Measurements from ENCODE around the gene DCAF6.

The DCAF6 gene

DNA sequence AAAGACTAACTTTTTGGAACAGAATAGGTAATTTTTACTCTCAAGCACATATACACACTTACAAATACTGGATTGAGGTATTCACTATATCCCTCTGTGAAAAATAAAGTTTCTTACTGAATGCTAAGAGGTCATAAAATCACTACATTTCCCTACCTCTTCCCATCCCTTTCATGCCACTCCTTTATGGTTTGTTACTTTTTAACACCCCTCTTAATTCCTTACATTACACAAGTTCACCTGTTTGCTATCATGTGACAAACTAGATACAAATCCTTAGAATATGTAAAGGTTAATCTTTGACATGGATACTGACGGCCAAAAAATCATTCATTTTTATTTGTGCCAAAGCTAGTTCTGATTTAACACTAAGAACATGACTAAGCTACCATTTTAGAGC is 6.8 kb upstream of the DCAF6 start:
- H3K79me2 ChIP-seq (ENCODE audit: insufficient read depth, low read length), result peaks cover 45% of the 10 kb centered on the region
- H3F3A ChIP-seq (ENCODE audit: insufficient read depth, low read length), result no peaks in the 10 kb centered on the region
- H3K9me3 ChIP-seq (ENCODE audit: low read length), result no peaks in the 10 kb centered on the region
- H3K27ac ChIP-seq (ENCODE audit: low read depth, low read length, poor library complexity, severe bottlenecking), result no peak overlapping the region
- H4K20me1 ChIP-seq (ENCODE audit: insufficient read depth, low read length), result no peaks in the 10 kb centered on the region
- peaks cover 33% of the 10 kb centered on the region for H3K4me1 ChIP-seq (ENCODE audit: insufficient read depth, low read length, severe bottlenecking)
- H3K9me2 ChIP-seq (ENCODE audit: low read depth, low read length), result no peaks in the 10 kb centered on the region
- H3K27me3 ChIP-seq (ENCODE audit: insufficient read depth, low read length), result no peaks in the 10 kb centered on the region
- peaks cover 3% of the 10 kb centered on the region; the same call in 1 of the 2 replicates for H3K36me3 ChIP-seq (ENCODE audit: insufficient read depth, low read length)
- no peak overlapping the region for H2AFZ ChIP-seq (ENCODE audit: low read length)
- H3K9ac ChIP-seq (ENCODE audit: low read length), result no peak overlapping the region
- H3K4me2 ChIP-seq (ENCODE audit: low read length), result no peak overlapping the region
- no peak overlapping the region for H3K4me3 ChIP-seq (ENCODE audit: low read depth, low read length, poor library complexity, severe bottlenecking)
- TF ChIP-seq, protein P1, sequence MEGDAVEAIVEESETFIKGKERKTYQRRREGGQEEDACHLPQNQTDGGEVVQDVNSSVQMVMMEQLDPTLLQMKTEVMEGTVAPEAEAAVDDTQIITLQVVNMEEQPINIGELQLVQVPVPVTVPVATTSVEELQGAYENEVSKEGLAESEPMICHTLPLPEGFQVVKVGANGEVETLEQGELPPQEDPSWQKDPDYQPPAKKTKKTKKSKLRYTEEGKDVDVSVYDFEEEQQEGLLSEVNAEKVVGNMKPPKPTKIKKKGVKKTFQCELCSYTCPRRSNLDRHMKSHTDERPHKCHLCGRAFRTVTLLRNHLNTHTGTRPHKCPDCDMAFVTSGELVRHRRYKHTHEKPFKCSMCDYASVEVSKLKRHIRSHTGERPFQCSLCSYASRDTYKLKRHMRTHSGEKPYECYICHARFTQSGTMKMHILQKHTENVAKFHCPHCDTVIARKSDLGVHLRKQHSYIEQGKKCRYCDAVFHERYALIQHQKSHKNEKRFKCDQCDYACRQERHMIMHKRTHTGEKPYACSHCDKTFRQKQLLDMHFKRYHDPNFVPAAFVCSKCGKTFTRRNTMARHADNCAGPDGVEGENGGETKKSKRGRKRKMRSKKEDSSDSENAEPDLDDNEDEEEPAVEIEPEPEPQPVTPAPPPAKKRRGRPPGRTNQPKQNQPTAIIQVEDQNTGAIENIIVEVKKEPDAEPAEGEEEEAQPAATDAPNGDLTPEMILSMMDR (IDR thresholded peaks at IDR 0.05; ENCODE audit: low read length), result no peak
- TF ChIP-seq EZH2 (IDR thresholded peaks at IDR 0.05; ENCODE audit: borderline replicate concordance, low read length), result no peak

DNA sequence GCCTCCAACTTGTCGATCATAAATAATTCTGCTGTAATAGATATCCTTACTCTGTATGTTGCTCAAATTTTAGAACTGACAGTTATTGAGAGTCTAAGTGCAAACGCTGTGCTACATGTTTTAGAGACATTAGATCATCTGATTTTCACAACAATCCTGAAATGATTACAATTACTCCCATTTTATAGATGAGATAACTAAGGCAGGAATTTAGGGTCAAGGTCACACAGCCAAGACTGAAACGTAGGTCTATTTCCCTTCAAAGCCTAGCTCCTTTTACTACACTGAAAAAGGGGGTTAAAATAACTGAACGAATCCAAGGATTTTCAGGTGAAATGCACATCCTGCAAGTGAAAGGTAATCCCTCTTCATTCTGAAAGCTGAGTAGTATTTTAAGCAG is 2.7 kb upstream of the DCAF6 start:
- peak overlapping the region; percentile 82 for H3K9ac ChIP-seq (ENCODE audit: low read length)
- no peaks in the 10 kb centered on the region for H3K9me3 ChIP-seq (ENCODE audit: low read length)
- H3K9me2 ChIP-seq (ENCODE audit: low read depth, low read length), result no peaks in the 10 kb centered on the region
- no peak overlapping the region for H2AFZ ChIP-seq (ENCODE audit: low read length)
- no peaks in the 10 kb centered on the region for H3F3A ChIP-seq (ENCODE audit: insufficient read depth, low read length)
- no peaks in the 10 kb centered on the region for H4K20me1 ChIP-seq (ENCODE audit: insufficient read depth, low read length)
- H3K27me3 ChIP-seq (ENCODE audit: insufficient read depth, low read length), result no peaks in the 10 kb centered on the region
- H3K27ac ChIP-seq (ENCODE audit: low read depth, low read length, poor library complexity, severe bottlenecking), result no peak overlapping the region
- TF ChIP-seq EZH2 (IDR thresholded peaks at IDR 0.05; ENCODE audit: borderline replicate concordance, low read length), result no peak
- TF ChIP-seq, protein P1 (IDR thresholded peaks at IDR 0.05; ENCODE audit: low read length), result no peak
- no peaks in the 10 kb centered on the region for H3K36me3 ChIP-seq (ENCODE audit: insufficient read depth, low read length)
- H3K4me3 ChIP-seq (ENCODE audit: low read depth, low read length, poor library complexity, severe bottlenecking), result peak overlapping the region; percentile 74
- H3K79me2 ChIP-seq (ENCODE audit: insufficient read depth, low read length), result peaks cover 56% of the 10 kb centered on the region
- H3K4me1 ChIP-seq (ENCODE audit: insufficient read depth, low read length, severe bottlenecking), result peaks cover 40% of the 10 kb centered on the region
- H3K4me2 ChIP-seq (ENCODE audit: low read length), result peak overlapping the region; percentile 78

DNA sequence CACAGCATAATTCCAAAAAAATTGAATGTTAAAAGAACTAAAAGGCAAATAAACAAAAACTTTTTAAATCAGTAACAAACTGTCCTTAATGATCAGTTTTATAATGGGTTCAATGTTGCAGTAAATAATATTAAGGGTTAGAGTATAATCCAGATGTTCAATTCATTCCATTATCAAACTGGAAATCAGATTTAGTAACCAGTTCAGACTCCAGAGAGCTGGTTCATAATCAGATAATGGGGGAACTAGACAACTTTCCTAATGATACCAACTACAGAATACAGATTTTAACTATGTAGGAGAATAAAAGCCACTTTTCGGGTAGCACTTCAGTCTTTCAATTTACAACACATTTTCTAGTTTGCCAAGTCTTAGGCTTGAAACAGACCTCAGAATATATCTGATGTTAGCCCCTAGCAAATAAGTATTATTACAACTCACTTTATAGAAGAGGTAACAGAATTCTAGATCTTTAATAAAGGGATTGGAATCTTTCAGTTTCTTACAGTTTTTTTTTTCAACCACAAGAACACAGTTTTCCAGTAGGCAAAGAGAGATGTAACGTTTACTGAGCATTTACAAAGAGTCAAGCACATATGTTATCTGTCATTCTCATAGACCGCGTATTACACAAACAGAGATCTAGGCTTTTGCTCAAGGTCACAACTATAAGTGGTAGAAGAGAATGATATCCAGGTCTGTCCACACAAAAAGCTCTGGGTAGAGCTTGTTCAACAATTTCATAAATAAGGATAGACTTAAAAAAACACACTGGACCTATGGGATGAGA is 1.9 kb upstream of the DCAF6 start:
- Histone ChIP-seq H3K4me3 (ENCODE audit: low read depth, low read length, poor library complexity, severe bottlenecking) (peak overlapping the region; percentile 74), H4K20me1 (ENCODE audit: insufficient read depth, low read length) (no peaks in the 10 kb centered on the region), H3K27ac (ENCODE audit: low read depth, low read length, poor library complexity, severe bottlenecking) (peak overlapping the region; percentile 67), H3K27me3 (ENCODE audit: insufficient read depth, low read length) (no peaks in the 10 kb centered on the region), H3K36me3 (ENCODE audit: insufficient read depth, low read length) (no peaks in the 10 kb centered on the region), H3K9ac (ENCODE audit: low read length) (peak overlapping the region; percentile 82), H3K79me2 (ENCODE audit: insufficient read depth, low read length) (peaks cover 58% of the 10 kb centered on the region), H3K4me1 (ENCODE audit: insufficient read depth, low read length, severe bottlenecking) (peaks cover 42% of the 10 kb centered on the region), H2AFZ (ENCODE audit: low read length) (no peak overlapping the region), H3F3A (ENCODE audit: insufficient read depth, low read length) (no peaks in the 10 kb centered on the region), H3K9me3 (ENCODE audit: low read length) (no peaks in the 10 kb centered on the region), H3K4me2 (ENCODE audit: low read length) (peak overlapping the region; percentile 78), H3K9me2 (ENCODE audit: low read depth, low read length) (no peaks in the 10 kb centered on the region)
- no peak for TF ChIP-seq EZH2 (IDR thresholded peaks at IDR 0.05; ENCODE audit: borderline replicate concordance, low read length)
- TF ChIP-seq, protein P1 (IDR thresholded peaks at IDR 0.05; ENCODE audit: low read length), result no peak
